Fibroblast of villous mesenchyme (primary cell): ENCODE results near the gene FGF22. TPM values are rescaled to one million over a fixed set of nuclear protein-coding genes. Genes with fewer than 3 reads are reported as not detected.

Experiments used
- DNase-seq: peaks from one replicate; pipeline ENCODE4 v3.0.0-alpha.2; 2010; ENCODE audit warnings: low read depth
- H3K4me3 ChIP-seq: 2 replicates; pipeline ENCODE4 v1.5.1; 2011; ENCODE audit warnings: low read depth, mild to moderate bottlenecking, low read length
- total RNA-seq: library from RNA; depleted of rRNA; stranded (reverse); fragments of >200 nt; gene quantifications from 2 replicates; pipeline ENCODE4 v1.2.3, GENCODE V29; 2012
- TF ChIP-seq, protein P1 (sequence below): IDR thresholded peaks from 2 replicates; pipeline ENCODE4 v1.5.1; 2012; ENCODE audit warnings: low read depth, mild to moderate bottlenecking, low read length; ENCODE audit not compliant: insufficient read depth

FGF22 gene
- total RNA-seq = not detected in 2 replicates

DNA sequence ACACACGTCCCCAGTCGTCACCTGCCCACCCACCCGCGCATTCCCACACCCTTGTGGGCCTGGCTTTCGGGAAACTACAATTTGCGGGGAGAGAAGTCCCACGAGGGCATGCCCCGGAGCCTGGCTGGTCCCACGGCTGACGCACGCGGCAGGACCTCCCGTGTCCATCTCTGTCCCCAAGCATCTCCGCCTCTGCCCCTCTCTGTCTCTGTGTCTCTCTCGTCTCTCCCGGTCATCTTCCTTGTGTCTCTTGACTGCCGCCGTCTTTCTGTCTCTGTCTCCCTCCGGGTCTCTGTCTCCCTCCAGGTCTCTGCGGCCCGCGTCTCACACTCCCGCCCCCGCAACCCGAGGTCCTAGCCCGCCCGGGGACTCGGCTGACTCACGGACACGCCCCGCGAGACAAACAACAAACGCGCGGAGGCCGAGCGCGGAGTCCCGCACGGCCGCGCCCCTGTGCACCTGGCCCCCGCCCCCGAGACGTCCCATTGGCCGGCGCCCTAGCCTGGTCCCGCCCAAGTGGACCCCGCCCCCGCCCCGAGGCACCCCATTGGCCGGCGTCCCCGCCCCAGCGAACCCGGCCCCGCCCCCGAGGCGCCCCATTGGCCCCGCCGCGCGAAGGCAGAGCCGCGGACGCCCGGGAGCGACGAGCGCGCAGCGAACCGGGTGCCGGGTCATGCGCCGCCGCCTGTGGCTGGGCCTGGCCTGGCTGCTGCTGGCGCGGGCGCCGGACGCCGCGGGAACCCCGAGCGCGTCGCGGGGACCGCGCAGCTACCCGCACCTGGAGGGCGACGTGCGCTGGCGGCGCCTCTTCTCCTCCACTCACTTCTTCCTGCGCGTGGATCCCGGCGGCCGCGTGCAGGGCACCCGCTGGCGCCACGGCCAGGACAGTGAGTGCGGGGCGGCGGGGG lies at the start of gene FGF22:
TSS of gene FGF22 (plus strand) at position 627 of the 908 bp plus-strand sequence. CDS start at position 674, 47 bp downstream.
- TF ChIP-seq, protein P1, sequence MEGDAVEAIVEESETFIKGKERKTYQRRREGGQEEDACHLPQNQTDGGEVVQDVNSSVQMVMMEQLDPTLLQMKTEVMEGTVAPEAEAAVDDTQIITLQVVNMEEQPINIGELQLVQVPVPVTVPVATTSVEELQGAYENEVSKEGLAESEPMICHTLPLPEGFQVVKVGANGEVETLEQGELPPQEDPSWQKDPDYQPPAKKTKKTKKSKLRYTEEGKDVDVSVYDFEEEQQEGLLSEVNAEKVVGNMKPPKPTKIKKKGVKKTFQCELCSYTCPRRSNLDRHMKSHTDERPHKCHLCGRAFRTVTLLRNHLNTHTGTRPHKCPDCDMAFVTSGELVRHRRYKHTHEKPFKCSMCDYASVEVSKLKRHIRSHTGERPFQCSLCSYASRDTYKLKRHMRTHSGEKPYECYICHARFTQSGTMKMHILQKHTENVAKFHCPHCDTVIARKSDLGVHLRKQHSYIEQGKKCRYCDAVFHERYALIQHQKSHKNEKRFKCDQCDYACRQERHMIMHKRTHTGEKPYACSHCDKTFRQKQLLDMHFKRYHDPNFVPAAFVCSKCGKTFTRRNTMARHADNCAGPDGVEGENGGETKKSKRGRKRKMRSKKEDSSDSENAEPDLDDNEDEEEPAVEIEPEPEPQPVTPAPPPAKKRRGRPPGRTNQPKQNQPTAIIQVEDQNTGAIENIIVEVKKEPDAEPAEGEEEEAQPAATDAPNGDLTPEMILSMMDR = no peak

DNA sequence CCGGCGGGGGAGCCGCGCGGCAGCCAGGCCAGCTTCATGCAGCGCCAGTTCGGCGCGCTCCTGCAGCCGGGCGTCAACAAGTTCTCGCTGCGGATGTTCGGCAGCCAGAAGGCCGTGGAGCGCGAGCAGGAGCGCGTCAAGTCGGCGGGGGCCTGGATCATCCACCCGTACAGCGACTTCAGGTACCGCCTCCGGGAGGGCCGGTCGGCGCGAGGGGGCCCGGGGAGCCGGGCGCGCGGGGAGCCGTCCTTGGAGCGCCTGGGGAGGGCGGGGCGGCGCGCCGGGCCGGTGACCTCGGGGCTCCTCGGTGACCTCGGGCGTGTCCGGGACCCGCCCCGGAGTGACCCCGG lies 49.3 kb upstream of the FGF22 start:
- peak; percentile 23 for DNase-seq
- TF ChIP-seq, protein P1 = no peak
- H3K4me3 ChIP-seq = peak overlapping the region; percentile 15

More for the DNA sequence above, at the start of gene FGF22:
- peak within 1 kb of the TSS; percentile 58 for H3K4me3 ChIP-seq
- DNase-seq = peak; percentile 89

DNA sequence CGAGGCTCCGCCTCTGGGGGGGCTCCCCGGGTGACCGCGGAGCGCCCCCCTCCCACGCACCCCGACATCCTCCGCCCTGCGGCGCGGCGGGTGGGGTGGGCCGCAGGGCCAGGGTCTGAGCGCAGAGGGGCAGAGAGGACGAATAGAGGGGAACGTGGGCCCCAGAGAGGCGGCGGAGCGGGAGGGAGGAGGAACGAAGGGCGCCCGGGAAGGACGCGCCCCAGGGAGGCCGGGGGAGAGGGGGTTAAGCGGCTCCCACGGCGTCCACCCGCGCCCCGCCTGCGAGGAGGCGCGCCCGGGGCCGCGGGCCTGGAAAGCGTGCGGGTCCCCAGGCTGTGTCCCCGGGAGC lies 49.0 kb upstream of the FGF22 start:
- TF ChIP-seq, protein P1 = no peak
- DNase-seq = no peak
- H3K4me3 ChIP-seq = no peak overlapping the region

DNA sequence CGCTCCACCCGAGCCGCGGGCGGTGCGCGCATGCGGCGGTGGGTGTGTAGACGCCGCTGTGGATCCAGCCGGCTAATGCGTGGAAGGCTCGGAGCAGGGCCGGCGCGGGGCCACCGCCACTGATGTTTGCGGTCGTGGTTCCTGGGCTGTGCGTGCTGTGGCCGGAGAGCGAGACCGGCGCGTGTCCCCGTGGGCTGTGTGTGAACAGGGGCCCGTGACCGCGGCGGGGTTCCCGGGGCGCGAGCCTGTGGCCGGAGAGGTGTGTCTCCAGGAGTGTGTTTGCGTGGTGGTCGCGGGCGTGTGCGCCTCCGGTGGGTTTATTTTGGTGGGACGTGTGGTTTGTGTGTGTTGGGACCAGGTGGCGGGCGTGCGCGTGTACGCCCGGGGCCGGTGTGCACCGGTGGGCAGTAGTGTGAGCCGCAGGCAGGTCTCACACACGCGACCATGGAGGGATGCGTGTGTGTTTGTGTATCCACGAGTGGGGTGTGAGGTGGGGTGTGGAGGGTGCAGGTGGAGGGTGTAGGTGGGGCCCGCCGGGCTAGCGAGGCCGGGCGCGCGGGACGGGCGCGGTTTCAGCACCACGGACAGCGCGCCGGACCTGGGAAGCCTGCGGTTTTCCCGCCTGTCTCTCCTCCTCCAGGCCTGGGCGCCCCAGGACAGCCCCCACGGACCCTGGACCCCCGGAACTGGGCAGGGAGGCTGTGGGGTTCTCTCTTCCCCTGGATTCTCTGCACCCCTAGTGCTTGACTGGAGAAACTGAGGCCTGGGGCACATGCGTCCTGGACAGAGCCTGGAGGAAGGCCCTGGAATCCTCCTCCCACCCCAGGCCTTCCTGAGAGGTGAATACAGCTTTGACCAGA lies 48.4 kb upstream of the FGF22 start:
- no peak overlapping the region for H3K4me3 ChIP-seq
- TF ChIP-seq, protein P1 = no peak
- peak; percentile 30 for DNase-seq

GRCh38 chr19:592101-592500 lies 47.6 kb upstream of the FGF22 start:
- no peak for DNase-seq
- no peak overlapping the region for H3K4me3 ChIP-seq
- TF ChIP-seq, protein P1 = no peak

GRCh38 chr19:593055-593454 lies 46.6 kb upstream of the FGF22 start:
- H3K4me3 ChIP-seq = no peak overlapping the region
- no peak for DNase-seq
- TF ChIP-seq, protein P1 = no peak
